ENCODE results near the gene LRCH3. TPM values are rescaled to one million over a fixed set of nuclear protein-coding genes. Genes with fewer than 3 reads are reported as not detected.
A peak's percentile ranks its signal among the peaks of the same experiment; 100 is the strongest.

The LRCH3 gene
- total RNA-seq, 1 experiment from 2014 or later: 56.4 TPM

DNA sequence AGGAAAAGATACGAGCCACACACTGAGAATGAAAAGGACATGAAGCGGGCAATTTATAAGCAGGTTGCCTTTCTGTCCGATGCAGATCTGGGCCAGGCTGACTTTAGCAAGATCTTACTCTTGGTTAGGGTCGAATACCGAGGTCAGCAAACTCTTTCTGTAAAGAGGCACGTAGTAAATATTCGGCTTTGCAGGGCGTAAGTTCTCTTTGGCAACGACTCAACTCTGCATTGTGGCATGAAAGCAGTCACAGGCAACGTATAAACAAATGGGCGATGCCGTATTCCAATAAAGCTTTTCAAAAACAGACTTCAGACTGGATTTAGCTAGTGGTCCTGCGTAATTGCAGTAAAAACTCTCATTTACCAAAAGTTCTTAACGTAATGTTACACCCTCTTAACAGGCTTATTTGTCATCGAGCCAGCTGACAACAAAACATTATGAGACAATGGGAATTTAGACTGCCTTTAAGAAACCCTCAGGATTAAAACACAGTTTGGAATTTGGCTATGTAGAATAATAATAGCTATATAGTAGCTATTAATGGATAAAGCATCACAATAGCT lies 145.8 kb downstream of the LRCH3 start:
- peak overlapping the region in 2 of 3 experiments; percentile 21 to 81; a peak in 2 of 7 replicates for H3K27ac Mint-ChIP-seq
- H3K79me2 ChIP-seq (ENCODE audit: insufficient read depth, low read length): no peaks in the 10 kb centered on the region
- H3K27me3 ChIP-seq (ENCODE audit: insufficient read depth, low read length): no peaks in the 10 kb centered on the region
- H3K23ac ChIP-seq (ENCODE audit: insufficient read length, low read depth, low read length): no peak overlapping the region
- H2BK5ac ChIP-seq (ENCODE audit: insufficient read length, low read length): no peak overlapping the region
- no peak overlapping the region for H2BK12ac ChIP-seq (ENCODE audit: insufficient read length, low read depth, low read length)
- TF ChIP-seq CTCF (conservative IDR thresholded peaks at IDR 0.05): no peak
- no peak overlapping the region for H3T11ph ChIP-seq (ENCODE audit: low read length)
- no peaks in the 10 kb centered on the region for H4K20me1 ChIP-seq (ENCODE audit: control insufficient read depth, insufficient read depth, insufficient read length)
- no peaks in the 10 kb centered on the region for H3K27me3 Mint-ChIP-seq (ENCODE audit: low read depth)
- H3K4me1 ChIP-seq (ENCODE audit: insufficient read depth, low read length): no peaks in the 10 kb centered on the region
- no peak overlapping the region for H3K27ac ChIP-seq (ENCODE audit: insufficient read length, low read depth, low read length)
- H4K8ac ChIP-seq (replicated peaks; ENCODE audit: insufficient read length, low read depth, low read length): no peak overlapping the region
- no peaks in the 10 kb centered on the region for H3K9me3 Mint-ChIP-seq
- H3K18ac ChIP-seq (ENCODE audit: insufficient read length, low read depth, low read length): no peak overlapping the region
- no peak overlapping the region for H2BK120ac ChIP-seq (ENCODE audit: low read depth, low read length, poor library complexity, severe bottlenecking)
- no peak overlapping the region for H2AK5ac ChIP-seq (ENCODE audit: insufficient read length, low read length)
- H3K79me1 ChIP-seq (ENCODE audit: insufficient read depth, low read depth, low read length, poor library complexity, severe bottlenecking): no peaks in the 10 kb centered on the region
- no peak overlapping the region for H3K4me3 Mint-ChIP-seq
- H3K36me3 Mint-ChIP-seq (ENCODE audit: insufficient read depth in 1 of 3, low read depth in 3 of 3): peaks cover 0 to 4% (median 0%) of the 10 kb centered on the region in 3 experiments; a peak in 1 of 7 replicates
- no peak overlapping the region for H2BK15ac ChIP-seq (ENCODE audit: low read depth, low read length)
- H3K14ac ChIP-seq (ENCODE audit: insufficient read depth, low read length): no peak overlapping the region
- H3K9me3 ChIP-seq (ENCODE audit: control insufficient read depth, low read depth, low read length): no peaks in the 10 kb centered on the region
- peaks cover 6 to 8% of the 10 kb centered on the region in 2 experiments for H3K4me1 Mint-ChIP-seq
- no peak overlapping the region for H3K9ac ChIP-seq (ENCODE audit: extremely low read depth, insufficient read length, low read length)
- H3K56ac ChIP-seq (ENCODE audit: insufficient read length, low read depth, low read length): no peak overlapping the region
- H2AFZ ChIP-seq (ENCODE audit: low read length): no peak overlapping the region
- no peak overlapping the region for H4K91ac ChIP-seq (ENCODE audit: insufficient read length, low read depth, low read length)
- DNase-seq: no peak
- H2BK20ac ChIP-seq (ENCODE audit: low read depth, low read length, poor library complexity, severe bottlenecking): no peak overlapping the region
- no peak overlapping the region for H4K5ac ChIP-seq (ENCODE audit: insufficient read length, low read depth, low read length)
- H3K4me2 ChIP-seq (ENCODE audit: insufficient read depth, insufficient read length, low read length): no peak overlapping the region
- H3K4ac ChIP-seq (ENCODE audit: low read depth, low read length): no peak overlapping the region
- no peaks in the 10 kb centered on the region for H3K23me2 ChIP-seq (ENCODE audit: insufficient read length, low read depth, low read length, poor library complexity, severe bottlenecking)
- no CpG with 5 or more reads among the region's 15 CpGs for WGBS (ENCODE audit: extremely low coverage, insufficient read length, low lambda C conversion rate)

Other genes with a start within 250 kb of the LRCH3 start
- gene BDH1, start 235.3 kb upstream of the LRCH3 start, total RNA-seq (2021): 16.3 and 23.8 TPM in 2 replicates
- gene RUBCN, start 54.4 kb upstream of the LRCH3 start, total RNA-seq (2021): 17.7 and 18.7 TPM in 2 replicates
- gene FYTTD1, start 41.4 kb upstream of the LRCH3 start, total RNA-seq (2021): 19.4 and 21.2 TPM in 2 replicates
- gene RPL35A, start 158.9 kb downstream of the LRCH3 start, total RNA-seq (2021): 1,563 and 1,572 TPM in 2 replicates
- gene LMLN, start 169.0 kb downstream of the LRCH3 start, total RNA-seq (2021): 3.8 and 4.5 TPM in 2 replicates